Measurements from ENCODE around the gene PPP4R4. TPM values are rescaled to one million over a fixed set of nuclear protein-coding genes. Genes with fewer than 3 reads are reported as not detected.

PPP4R4 gene
- total RNA-seq, 1 experiment from 2014 or later = 5.5 TPM

DNA sequence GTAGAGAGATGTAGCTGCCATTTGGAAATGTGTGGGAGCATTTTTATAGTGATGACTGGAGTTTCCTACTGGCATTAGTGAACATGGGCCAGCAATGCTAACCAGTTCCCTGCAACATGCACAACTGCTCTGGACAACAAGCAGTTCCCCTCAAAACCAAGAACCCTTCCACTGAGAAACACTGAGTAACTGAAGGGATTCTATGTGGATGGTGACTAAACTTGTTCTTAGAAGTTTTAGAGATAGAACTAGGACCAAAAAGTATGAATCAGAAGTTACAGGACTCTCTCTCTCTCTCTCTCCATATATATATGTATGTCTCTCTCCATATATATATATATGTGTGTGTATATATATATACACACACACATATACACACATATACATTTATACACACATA, 111.0 kb downstream of the PPP4R4 start:
- Histone ChIP-seq H3K4me2 (ENCODE audit: low read length) (no peak overlapping the region), H3K36me3 (ENCODE audit: control insufficient read depth in 1 of 2, insufficient read depth in 2 of 2, low read length in 2 of 2) (no peaks in the 10 kb centered on the region), H3K9me2 (ENCODE audit: insufficient read depth) (no peaks in the 10 kb centered on the region), H3K27ac (ENCODE audit: low read depth, low read length) (no peak overlapping the region), H4K20me1 (ENCODE audit: insufficient read depth) (no peaks in the 10 kb centered on the region), H3K9ac (ENCODE audit: low read length) (no peak overlapping the region), H3K79me2 (ENCODE audit: insufficient read depth, low read length) (no peaks in the 10 kb centered on the region), H2AFZ (ENCODE audit: low read depth, low read length, poor library complexity, severe bottlenecking) (no peak overlapping the region), H3K4me1 (ENCODE audit: control insufficient read depth in 1 of 2, insufficient read depth in 2 of 2, low read length in 2 of 2) (no peaks in the 10 kb centered on the region), H3K4me3 (replicated peaks in 1 of 2; ENCODE audit: low read depth in 1 of 2, low read length in 2 of 2) (no peak overlapping the region), H3K27me3 (ENCODE audit: insufficient read depth, low read length) (no peaks in the 10 kb centered on the region), H3K9me3 (ENCODE audit: control insufficient read depth in 1 of 2, insufficient read depth in 1 of 2, low read depth in 1 of 2, low read length in 2 of 2) (no peaks in the 10 kb centered on the region)
- no peak for DNase-seq (ENCODE audit: low read depth, low spot score)
- ChIA-PET POLR2A (no interaction called here), RAD21 (ENCODE audit: low non-redundant PET in 1 of 2, low total read pairs in 2 of 2, uncharacterized antibody in 2 of 2, unreplicated experiment in 2 of 2) (no interaction called here), CTCF (no interaction called here)
- ATAC-seq = no peak
- TF ChIP-seq ZNF274 (IDR thresholded peaks at IDR 0.05; ENCODE audit: low read depth, low read length) = no peak
- no peak for TF ChIP-seq YY1 (IDR thresholded peaks at IDR 0.05; ENCODE audit: extremely low read depth, insufficient replicate concordance, low read depth, low read length)
- intact Hi-C loops (cut with micrococcal nuclease) = no loop called here
- BruUV-seq (replicated peaks) = no TSS peak

DNA sequence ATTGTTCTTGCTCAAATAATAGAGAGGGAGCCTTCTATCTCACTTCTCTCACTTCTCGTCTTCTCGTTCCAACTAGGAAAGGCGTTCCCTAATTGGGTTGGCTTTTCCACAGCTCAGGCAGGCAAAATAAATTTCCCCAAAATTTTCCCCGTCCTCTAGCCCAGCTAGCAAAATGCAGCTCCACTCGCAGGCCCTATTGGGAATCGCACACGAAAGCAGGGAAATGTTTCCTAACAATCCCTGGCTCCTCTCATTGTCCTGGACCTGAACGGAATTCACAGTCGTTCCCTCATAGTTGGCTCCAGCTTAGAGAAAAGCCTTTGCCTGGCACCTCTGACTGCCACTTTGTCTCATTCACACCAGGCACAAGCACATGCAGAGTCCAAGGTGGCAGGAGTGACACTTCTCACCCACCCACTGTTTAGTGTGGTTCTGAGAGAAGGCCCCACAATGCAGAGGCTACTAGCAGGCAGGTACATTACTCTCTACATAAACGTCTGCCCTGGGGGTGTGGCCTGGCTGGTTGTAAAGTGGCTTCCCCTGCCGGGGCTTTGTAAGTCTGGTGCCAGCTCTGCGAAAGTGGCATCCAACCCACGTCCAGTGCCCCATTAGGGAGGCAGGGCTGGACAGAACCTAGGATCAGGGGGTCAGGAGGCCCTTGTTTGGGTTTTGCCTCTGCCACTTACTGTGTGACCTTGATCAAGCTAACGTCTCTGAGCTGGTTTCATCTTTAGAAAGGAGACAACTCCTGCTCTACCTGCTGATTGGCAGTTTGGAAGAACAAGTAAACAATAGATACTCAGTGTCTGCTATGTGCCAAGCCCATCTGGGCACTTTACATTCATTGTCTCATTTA, 114.7 kb downstream of the PPP4R4 start:
- DNase-seq (ENCODE audit: low read depth, low spot score) = no peak
- H3K27me3 ChIP-seq (ENCODE audit: insufficient read depth, low read length) = no peaks in the 10 kb centered on the region
- no TSS peak for BruUV-seq (replicated peaks)
- H3K79me2 ChIP-seq (ENCODE audit: insufficient read depth, low read length) = no peaks in the 10 kb centered on the region
- TF ChIP-seq SP1 (IDR thresholded peaks at IDR 0.05; ENCODE audit: low read depth) = no peak
- TF ChIP-seq ZFX (IDR thresholded peaks at IDR 0.05) = no peak
- TF ChIP-seq, protein P1, sequence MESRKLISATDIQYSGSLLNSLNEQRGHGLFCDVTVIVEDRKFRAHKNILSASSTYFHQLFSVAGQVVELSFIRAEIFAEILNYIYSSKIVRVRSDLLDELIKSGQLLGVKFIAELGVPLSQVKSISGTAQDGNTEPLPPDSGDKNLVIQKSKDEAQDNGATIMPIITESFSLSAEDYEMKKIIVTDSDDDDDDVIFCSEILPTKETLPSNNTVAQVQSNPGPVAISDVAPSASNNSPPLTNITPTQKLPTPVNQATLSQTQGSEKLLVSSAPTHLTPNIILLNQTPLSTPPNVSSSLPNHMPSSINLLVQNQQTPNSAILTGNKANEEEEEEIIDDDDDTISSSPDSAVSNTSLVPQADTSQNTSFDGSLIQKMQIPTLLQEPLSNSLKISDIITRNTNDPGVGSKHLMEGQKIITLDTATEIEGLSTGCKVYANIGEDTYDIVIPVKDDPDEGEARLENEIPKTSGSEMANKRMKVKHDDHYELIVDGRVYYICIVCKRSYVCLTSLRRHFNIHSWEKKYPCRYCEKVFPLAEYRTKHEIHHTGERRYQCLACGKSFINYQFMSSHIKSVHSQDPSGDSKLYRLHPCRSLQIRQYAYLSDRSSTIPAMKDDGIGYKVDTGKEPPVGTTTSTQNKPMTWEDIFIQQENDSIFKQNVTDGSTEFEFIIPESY (IDR thresholded peaks at IDR 0.05; ENCODE audit: extremely low read depth, insufficient replicate concordance, low read length) = no peak
- TF ChIP-seq, protein P2, sequence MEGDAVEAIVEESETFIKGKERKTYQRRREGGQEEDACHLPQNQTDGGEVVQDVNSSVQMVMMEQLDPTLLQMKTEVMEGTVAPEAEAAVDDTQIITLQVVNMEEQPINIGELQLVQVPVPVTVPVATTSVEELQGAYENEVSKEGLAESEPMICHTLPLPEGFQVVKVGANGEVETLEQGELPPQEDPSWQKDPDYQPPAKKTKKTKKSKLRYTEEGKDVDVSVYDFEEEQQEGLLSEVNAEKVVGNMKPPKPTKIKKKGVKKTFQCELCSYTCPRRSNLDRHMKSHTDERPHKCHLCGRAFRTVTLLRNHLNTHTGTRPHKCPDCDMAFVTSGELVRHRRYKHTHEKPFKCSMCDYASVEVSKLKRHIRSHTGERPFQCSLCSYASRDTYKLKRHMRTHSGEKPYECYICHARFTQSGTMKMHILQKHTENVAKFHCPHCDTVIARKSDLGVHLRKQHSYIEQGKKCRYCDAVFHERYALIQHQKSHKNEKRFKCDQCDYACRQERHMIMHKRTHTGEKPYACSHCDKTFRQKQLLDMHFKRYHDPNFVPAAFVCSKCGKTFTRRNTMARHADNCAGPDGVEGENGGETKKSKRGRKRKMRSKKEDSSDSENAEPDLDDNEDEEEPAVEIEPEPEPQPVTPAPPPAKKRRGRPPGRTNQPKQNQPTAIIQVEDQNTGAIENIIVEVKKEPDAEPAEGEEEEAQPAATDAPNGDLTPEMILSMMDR (IDR thresholded peaks at IDR 0.05 in 2 of 3, conservative IDR thresholded peaks at IDR 0.05 in 1 of 3; ENCODE audit: borderline replicate concordance in 1 of 3, insufficient read depth in 1 of 3, low read depth in 2 of 3, low read length in 2 of 3) = peak in 1 of 3 experiments; percentile 32; a peak in 1 of 6 replicates
- TF ChIP-seq, protein P3, sequence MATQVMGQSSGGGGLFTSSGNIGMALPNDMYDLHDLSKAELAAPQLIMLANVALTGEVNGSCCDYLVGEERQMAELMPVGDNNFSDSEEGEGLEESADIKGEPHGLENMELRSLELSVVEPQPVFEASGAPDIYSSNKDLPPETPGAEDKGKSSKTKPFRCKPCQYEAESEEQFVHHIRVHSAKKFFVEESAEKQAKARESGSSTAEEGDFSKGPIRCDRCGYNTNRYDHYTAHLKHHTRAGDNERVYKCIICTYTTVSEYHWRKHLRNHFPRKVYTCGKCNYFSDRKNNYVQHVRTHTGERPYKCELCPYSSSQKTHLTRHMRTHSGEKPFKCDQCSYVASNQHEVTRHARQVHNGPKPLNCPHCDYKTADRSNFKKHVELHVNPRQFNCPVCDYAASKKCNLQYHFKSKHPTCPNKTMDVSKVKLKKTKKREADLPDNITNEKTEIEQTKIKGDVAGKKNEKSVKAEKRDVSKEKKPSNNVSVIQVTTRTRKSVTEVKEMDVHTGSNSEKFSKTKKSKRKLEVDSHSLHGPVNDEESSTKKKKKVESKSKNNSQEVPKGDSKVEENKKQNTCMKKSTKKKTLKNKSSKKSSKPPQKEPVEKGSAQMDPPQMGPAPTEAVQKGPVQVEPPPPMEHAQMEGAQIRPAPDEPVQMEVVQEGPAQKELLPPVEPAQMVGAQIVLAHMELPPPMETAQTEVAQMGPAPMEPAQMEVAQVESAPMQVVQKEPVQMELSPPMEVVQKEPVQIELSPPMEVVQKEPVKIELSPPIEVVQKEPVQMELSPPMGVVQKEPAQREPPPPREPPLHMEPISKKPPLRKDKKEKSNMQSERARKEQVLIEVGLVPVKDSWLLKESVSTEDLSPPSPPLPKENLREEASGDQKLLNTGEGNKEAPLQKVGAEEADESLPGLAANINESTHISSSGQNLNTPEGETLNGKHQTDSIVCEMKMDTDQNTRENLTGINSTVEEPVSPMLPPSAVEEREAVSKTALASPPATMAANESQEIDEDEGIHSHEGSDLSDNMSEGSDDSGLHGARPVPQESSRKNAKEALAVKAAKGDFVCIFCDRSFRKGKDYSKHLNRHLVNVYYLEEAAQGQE (IDR thresholded peaks at IDR 0.05; ENCODE audit: low read depth) = no peak
- ATAC-seq = no peak
- intact Hi-C loops (cut with micrococcal nuclease) = no loop called here
- no peak overlapping the region for H3K27ac ChIP-seq (ENCODE audit: low read depth, low read length)
- H2AFZ ChIP-seq (ENCODE audit: low read depth, low read length, poor library complexity, severe bottlenecking) = no peak overlapping the region
- no peaks in the 10 kb centered on the region for H3K36me3 ChIP-seq (ENCODE audit: control insufficient read depth in 1 of 2, insufficient read depth in 2 of 2, low read length in 2 of 2)
- no peak overlapping the region for H3K4me2 ChIP-seq (ENCODE audit: low read length)
- CTCF ChIA-PET = no interaction called here
- no peaks in the 10 kb centered on the region for H3K4me1 ChIP-seq (ENCODE audit: control insufficient read depth in 1 of 2, insufficient read depth in 2 of 2, low read length in 2 of 2)
- no peak overlapping the region for H3K4me3 ChIP-seq (replicated peaks in 1 of 2; ENCODE audit: low read depth in 1 of 2, low read length in 2 of 2)
- no peaks in the 10 kb centered on the region for H3K9me3 ChIP-seq (ENCODE audit: control insufficient read depth in 1 of 2, insufficient read depth in 1 of 2, low read depth in 1 of 2, low read length in 2 of 2)
- H3K9ac ChIP-seq (ENCODE audit: low read length) = no peak overlapping the region
- POLR2A ChIA-PET = no interaction called here
- RAD21 ChIA-PET (ENCODE audit: low non-redundant PET in 1 of 2, low total read pairs in 2 of 2, uncharacterized antibody in 2 of 2, unreplicated experiment in 2 of 2) = no interaction called here
- no peaks in the 10 kb centered on the region for H3K9me2 ChIP-seq (ENCODE audit: insufficient read depth)
- no peaks in the 10 kb centered on the region for H4K20me1 ChIP-seq (ENCODE audit: insufficient read depth)
